ENCODE measurements around the gene ALPP.

Gene ALPP

GRCh38 chr2:232340171-232340935 lies 38.2 kb upstream of the ALPP start:
- no peak for DNase-seq (ENCODE audit: low read depth in 2 of 2, low spot score in 1 of 2)

DNA sequence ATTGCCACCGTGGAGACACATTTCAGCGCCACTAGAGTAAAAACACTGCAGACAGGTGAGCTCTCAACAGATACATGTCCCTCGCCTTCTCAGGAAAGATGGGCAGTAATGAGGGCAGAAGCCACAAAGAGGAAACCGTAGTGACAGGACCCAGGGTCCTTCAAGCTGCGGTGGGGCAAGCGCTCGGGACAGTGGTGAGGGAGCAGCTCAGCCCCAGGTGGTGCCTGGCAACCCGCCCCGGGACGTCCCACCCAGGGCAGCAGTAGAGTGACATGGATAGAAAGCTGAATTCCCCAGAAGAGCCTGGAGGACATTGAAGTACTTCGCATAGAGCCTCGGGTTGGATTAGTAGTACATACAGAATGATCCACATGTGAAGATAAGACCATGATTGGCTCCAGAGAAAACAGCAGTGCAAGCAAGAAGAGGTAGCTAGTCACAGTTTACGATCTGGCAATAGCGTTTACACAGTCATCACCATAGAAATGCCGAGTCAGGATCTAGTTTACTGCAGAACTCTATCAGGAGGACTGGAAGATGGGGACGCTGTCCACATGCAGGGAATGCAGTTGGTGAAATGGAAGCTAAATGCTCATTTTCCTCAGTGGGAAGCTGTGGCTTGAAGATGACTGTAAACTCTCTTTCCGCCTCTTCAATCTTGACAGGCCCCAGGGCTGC lies 37.4 kb upstream of the ALPP start:
- DNase-seq (ENCODE audit: low read depth in 2 of 2, low spot score in 1 of 2), result no peak

- DNase-seq (ENCODE audit: low read depth in 2 of 2, low spot score in 1 of 2), result no peak
Observed at GRCh38 chr2:232341739-232342126, 36.8 kb upstream of the ALPP start.

GRCh38 chr2:232342635-232343565 lies 35.7 kb upstream of the ALPP start:
- no peak for DNase-seq (ENCODE audit: low read depth in 2 of 2, low spot score in 1 of 2)

DNA sequence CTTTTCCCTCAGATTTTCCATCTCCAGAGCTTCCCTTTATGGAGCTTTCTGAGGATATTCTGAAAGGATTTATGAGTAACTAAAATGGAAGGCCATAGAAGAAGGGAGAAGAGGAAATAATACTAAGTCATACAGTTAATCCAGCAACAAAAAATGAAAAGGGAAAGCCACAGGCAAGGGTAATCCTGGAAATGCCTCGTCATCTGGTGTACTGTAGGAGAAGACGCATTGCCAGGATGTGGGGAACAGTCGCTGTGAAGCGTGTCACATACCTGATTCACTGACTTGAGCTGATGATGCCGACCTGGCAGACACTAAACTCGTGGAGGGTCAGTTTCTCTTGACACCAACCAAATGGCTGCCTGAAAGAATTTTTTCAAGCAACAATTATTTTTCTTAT lies 34.7 kb upstream of the ALPP start:
- DNase-seq (ENCODE audit: low read depth in 2 of 2, low spot score in 1 of 2), result no peak

DNA sequence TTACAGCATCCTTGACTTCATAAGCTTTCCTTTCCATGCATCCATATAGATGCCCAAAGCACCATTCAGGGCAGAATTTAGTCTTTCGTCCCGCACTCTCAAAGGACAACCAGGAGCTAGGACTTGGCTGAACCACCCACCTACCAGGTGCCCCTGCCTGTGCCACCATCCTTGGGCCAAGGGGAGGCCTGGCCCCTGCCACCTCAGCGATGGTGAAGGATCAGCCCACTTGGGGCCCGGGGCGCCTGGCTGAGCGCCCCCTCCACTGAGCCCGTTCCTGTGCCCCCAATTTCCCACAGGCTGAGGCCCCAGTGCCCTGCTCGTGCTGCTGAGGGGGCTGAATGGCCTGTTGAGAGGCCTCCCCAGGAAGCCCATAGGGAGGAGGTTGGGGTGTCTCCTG lies 33.3 kb upstream of the ALPP start:
- no peak for DNase-seq (ENCODE audit: low read depth in 2 of 2, low spot score in 1 of 2)

DNA sequence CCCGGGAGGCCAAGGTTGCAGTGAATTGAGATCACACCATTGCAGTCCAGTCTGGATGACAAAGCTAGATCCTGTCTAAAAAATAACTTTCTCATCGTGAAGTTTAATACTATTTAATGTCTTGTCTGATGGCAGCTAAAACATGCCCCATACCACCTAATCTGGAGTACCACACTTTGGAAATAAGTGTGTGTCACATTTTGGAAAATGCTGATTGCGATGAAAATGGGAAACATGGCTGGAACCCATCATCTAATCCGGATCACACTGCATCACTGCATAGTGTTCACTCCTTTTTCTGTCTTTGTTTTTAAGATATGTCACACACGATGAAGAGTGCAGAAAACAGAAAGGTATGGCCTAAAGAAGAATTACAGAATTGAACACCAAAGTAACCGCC lies 31.2 kb upstream of the ALPP start:
- no peak for DNase-seq (ENCODE audit: low read depth in 2 of 2, low spot score in 1 of 2)

DNA sequence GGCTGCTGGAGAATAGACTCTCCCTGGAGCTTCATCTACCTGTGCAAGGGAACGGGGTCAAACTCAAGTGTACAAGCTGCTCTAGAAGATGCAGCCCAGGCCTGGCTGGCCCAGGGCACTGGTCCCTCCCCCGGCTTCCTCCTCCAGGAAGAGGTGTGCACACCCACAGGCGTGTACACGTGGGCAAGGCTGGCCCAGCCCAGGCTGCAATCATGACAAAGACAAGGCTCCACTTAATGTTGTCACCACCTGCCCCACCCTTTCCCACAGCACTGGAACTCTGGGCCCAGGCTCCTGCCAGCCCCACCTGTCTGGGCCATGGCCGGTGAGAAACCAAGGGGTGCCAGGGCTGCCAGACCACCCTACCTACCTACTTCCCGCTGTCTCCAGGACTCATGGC lies 29.6 kb upstream of the ALPP start:
- no peak for DNase-seq (ENCODE audit: low read depth in 2 of 2, low spot score in 1 of 2)

- no peak for DNase-seq (ENCODE audit: low read depth in 2 of 2, low spot score in 1 of 2)
Observed at GRCh38 chr2:232349546-232349945, 29.0 kb upstream of the ALPP start.

- no peak for DNase-seq (ENCODE audit: low read depth in 2 of 2, low spot score in 1 of 2)
Observed at GRCh38 chr2:232349946-232350635, 28.5 kb upstream of the ALPP start.

DNA sequence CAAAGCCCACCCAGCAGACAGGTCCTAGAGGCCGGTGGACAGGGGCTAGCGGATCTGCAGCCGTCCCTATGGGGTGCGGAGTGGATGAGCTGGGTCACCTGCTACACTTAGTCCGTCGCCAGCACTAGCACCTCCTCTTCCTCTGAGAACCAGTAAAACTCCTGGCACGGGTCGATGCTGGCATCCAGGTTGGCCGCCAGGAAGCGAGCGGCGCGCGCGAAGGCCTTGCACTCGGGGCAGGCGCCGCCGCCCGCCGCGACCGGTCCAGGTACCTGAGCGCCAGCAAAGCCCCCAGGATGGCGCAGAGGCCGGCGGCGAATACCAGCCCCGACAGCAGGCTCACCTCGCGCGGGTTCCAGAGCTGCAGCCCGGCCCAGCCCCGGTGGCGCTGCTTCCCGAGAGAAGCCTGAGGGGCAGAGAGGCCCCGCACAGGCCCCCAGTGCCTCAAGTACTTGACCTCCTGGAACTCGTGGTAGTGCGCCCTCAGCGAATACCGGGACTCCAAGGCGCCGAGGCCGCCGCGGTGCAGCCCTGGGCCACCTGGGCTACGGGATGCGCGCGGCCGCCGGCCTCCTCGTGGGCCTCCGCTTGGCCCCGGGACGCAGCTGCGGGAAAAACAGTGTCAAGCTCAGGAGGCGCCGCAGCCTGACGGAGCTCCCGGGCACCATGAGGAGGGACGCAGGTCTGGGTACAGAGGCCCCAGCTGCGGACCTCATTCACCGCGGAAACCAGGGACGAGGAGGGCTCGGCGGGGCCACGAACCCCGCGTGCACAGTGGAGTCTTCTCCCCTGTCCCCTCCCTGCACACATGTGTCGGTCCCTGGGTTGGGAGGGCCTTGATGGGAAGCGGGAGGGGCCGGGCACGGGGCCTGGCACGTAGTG lies 27.5 kb upstream of the ALPP start:
- DNase-seq (ENCODE audit: low read depth in 2 of 2, low spot score in 1 of 2), result no peak

DNA sequence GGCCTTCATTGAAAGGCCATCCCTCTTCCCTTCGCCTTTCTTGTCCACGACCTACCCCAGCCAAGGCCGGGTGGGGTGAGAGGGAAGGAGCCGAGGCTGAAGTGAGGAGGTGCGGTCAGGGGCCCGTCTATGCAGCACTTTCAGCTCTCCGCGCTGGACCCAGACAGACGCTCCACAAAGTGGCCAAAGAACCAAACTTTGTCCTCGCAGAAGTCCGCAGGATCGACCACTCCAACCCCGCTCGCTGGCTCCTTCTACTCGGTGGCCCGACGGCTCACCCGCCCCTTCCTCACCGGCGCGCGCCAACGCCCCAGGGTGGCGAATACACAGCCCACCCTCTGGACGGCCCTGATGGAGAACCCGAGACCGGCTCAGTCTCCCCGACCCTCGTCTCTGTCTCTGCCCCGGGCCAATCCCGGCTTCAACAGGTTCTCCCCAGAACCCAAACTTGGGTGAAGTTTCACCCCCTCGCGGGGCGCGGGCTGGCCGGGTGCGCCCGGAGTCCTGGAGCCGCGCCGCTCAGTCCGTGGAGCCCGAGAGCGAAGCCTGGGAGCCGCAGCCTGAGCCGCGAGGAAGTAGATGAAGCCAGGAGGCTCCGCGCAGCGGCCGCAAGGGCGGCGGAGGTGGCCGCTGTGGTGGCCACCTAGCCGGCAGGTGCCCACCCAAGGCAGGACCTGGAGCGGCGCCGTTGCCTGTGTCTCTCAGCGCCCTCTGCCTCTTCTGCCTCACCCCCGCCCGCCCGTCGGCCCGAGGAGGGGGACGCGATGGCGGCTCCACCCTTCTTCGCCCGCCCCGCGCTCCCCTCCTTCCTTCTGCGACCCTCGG lies 26.7 kb upstream of the ALPP start:
- DNase-seq (ENCODE audit: low read depth in 2 of 2, low spot score in 1 of 2), result no peak

DNA sequence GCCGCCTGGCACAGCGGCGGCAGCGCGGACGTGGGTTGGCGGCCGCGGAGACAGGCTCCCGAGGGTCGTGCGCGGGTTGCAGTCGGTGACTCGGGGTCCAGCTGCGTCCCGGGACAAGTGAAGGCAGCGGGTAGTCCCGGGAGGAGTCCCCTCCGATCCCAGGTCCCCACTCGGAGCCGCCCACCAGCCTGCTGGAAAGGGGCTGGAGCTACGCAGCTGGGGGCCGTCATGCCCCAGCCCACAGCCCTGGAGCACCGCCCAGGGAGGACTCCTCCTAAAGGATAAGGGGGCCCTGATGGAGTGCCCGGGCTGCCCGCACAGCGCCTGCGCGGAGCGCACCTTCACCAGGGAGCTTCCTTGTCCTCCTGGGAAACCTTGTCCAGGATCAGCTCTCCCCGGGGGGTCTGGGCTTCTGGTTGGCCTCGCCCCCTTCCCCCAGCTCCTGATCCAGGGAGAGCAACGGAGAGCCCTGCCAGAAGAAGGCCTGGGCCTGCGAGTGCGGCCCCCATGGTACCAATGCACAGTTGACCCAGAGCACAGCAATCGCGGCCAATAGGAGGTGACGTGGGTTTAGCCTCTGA lies 25.9 kb upstream of the ALPP start:
- no peak for DNase-seq (ENCODE audit: low read depth in 2 of 2, low spot score in 1 of 2)

DNA sequence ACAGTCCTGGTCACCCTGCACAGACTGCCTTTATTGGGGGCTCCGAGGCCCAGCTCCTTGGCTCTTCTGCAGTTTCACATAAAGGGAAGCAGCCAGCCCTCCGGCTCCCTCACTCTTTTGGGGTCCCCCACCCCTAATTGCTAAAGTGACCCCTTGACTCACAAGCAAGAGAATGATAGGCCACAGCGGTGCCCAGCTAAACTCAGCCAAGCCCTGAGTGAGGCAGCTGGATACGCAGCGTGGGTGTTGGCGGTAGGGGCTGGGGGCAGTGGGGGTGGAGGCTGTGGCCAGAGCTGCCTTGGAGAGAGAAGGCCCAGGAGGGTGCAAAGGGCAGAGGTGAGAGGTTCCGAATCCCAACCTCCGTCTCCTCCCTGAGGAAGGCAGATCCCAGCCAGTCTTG lies 25.5 kb upstream of the ALPP start:
- no peak for DNase-seq (ENCODE audit: low read depth in 2 of 2, low spot score in 1 of 2)

DNA sequence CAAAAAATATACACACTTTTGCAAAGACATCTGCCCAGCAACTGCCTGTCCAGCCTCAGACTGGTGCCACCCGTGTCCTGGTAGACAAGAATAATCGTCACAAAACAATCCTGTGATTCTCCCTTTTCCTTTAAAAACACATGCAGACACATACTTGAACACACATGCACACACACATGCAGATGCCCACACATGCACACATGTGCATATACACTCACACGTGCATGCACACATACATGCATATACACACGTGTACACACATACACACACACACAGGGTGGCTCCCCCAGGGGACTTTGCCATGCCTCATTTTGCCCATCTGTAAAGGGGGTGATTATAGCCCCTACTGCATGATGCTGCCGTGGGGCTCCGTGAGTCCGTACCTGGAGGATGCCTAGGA lies 24.9 kb upstream of the ALPP start:
- no peak for DNase-seq (ENCODE audit: low read depth in 2 of 2, low spot score in 1 of 2)

DNA sequence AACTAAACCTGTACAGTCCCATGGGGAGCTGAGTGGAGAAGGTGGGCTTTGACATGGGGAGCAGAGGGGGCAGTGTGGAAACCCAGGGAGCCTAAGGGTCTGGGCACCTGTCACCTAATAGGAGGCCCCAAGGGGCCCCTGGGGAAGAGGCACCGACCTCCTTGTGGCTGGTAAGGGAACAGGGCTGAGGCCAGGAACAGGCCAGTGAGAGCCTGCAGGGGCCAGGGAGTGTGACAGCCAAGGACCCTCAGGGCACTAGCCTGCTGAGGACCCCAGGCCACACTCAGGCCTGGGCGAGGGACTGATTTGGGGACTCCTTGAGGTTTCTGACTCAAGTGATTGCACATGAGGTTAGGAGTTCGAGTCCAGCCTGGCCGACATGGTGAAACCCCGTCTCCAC lies 24.5 kb upstream of the ALPP start:
- no peak for DNase-seq (ENCODE audit: low read depth in 2 of 2, low spot score in 1 of 2)

DNA sequence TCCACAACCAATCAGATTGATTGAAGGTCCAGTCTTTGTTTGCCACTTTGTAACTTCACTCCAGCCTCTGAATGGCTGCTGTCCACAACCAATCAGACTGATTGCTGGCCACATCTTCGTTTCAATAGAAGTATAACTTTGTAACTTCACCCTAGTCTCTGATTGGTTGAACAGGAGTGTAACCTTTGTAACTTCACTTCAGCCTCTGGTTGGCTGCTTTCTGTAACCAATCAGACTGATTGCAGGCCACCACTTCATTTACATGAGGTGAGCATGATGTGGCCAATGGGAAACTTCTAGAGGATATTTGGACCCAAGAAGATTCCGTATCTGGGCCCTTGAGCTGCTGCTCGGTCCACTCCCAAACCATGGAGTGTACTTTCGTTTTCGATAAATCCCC lies 16.9 kb upstream of the ALPP start:
- DNase-seq (ENCODE audit: low read depth in 2 of 2, low spot score in 1 of 2), result no peak

GRCh38 chr2:232362174-232362900 lies 16.2 kb upstream of the ALPP start:
- DNase-seq (ENCODE audit: low read depth in 2 of 2, low spot score in 1 of 2), result no peak

All from stimulated activated CD8-positive, alpha-beta memory T cell treated with anti-CD3 and anti-CD28 coated beads, Interleukin-4, amount 100 ng/mL, for 4 hours (primary cell).